Tibial nerve (tissue), 4 donors: ENCODE measurements around the gene ALAD. TPM values are rescaled to one million over a fixed set of nuclear protein-coding genes. Genes with fewer than 3 reads are reported as not detected.

Source experiments
- DNase-seq, 2 donors: peaks; one replicate each; pipeline ENCODE4 v3.0.0-alpha.2; 2019; ENCODE audit warnings: low spot score in 2 of 2
- H3K27ac ChIP-seq, 4 donors: fragments of 200-600 bp; sonication (generic) in 3 of 4; one replicate each; pipeline ENCODE4 v1.5.1; 2017 to 2019; ENCODE audit warnings: mild to moderate bottlenecking in 1 of 4
- H3K27me3 ChIP-seq, 2 donors: fragments of 200-600 bp; sonication (generic) in 1 of 2; one replicate each; pipeline versions ENCODE4 v1.5.1 to v1.6.0; 2017 to 2019
- H3K36me3 ChIP-seq, 3 donors: fragments of 200-600 bp; sonication (generic); one replicate each; pipeline ENCODE4 v1.5.1; 2018 to 2019
- H3K4me1 ChIP-seq, 4 donors: fragments of 200-600 bp; sonication (generic) in 3 of 4; one replicate each; pipeline ENCODE4 v1.5.1; 2017 to 2019
- H3K4me3 ChIP-seq, 4 donors: fragments of 200-600 bp; sonication (generic) in 3 of 4; one replicate each; pipeline ENCODE4 v1.5.1; 2017 to 2019; ENCODE audit warnings: mild to moderate bottlenecking in 1 of 4, moderate library complexity in 1 of 4
- H3K9me3 ChIP-seq, 4 donors: fragments of 200-600 bp; sonication (generic) in 3 of 4; one replicate each; pipeline ENCODE4 v1.5.1; 2017 to 2019
- CTCF ChIP-seq, 5 experiments: fragments of 200-600 bp in 3 of 5; fragments of 450-650 bp in 2 of 5; sonication (generic) in 3 of 5; IDR thresholded peaks; one replicate each; pipeline ENCODE4 v1.5.1; 2016 to 2019; ENCODE audit warnings: antibody characterized with exemption in 5 of 5, mild to moderate bottlenecking in 3 of 5, moderate library complexity in 2 of 5
- EP300 ChIP-seq, 2 donors: sonication (generic); formaldehyde crosslinking; IDR thresholded peaks; one replicate each; pipeline ENCODE4 v1.6.1; 2017; ENCODE audit warnings: antibody characterized with exemption in 2 of 2, mild to moderate bottlenecking in 1 of 2
- POLR2A ChIP-seq, 2 donors: fragments of 450-650 bp; IDR thresholded peaks; one replicate each; pipeline ENCODE4 v1.6.1; 2017; ENCODE audit warnings: antibody characterized with exemption in 2 of 2, mild to moderate bottlenecking in 2 of 2, moderate library complexity in 2 of 2
- WGBS, 2 donors: methylation state at CpG; one replicate each; pipeline ENCODE4 v1.1.5; 2018; 5-methylcytosine and 5-hydroxymethylcytosine counted together
- total RNA-seq, 4 donors: library from RNA; depleted of rRNA; stranded (reverse); fragments of >200 nt; gene quantifications; one replicate each; pipeline ENCODE4 v1.1.0, GENCODE V29; 2016

The ALAD gene
- total RNA-seq, 4 donors from 2014 or later = 36.3 to 80.4 (median 46.8) TPM

- H3K36me3 ChIP-seq = no peaks in the 10 kb centered on the region
- no peaks in the 10 kb centered on the region for H3K4me1 ChIP-seq
- no peak for TF ChIP-seq EP300 (IDR thresholded peaks at IDR 0.05)
- TF ChIP-seq CTCF (IDR thresholded peaks at IDR 0.05) = no peak
- TF ChIP-seq POLR2A (IDR thresholded peaks at IDR 0.05) = no peak
- H3K27ac ChIP-seq = no peak overlapping the region
- no peaks in the 10 kb centered on the region for H3K9me3 ChIP-seq
- WGBS, 2 donors = 35 to 48% methylated on average over 1 of the region's 1 CpG
- H3K27me3 ChIP-seq = no peaks in the 10 kb centered on the region
- no peak overlapping the region for H3K4me3 ChIP-seq
- no peak for DNase-seq
Observed at GRCh38 chr9:113364951-113365350, 36.1 kb downstream of the ALAD start.

GRCh38 chr9:113363336-113363735 is 37.7 kb downstream of the ALAD start:
- WGBS, 2 donors = 86 to 97% methylated on average over 3 of the region's 3 CpGs

GRCh38 chr9:113361304-113362018 is 39.6 kb downstream of the ALAD start:
- Histone ChIP-seq H3K27me3 (no peaks in the 10 kb centered on the region), H3K36me3 (no peaks in the 10 kb centered on the region), H3K4me1 (no peaks in the 10 kb centered on the region), H3K27ac (no peak overlapping the region), H3K4me3 (no peak overlapping the region), H3K9me3 (no peaks in the 10 kb centered on the region)
- TF ChIP-seq EP300 (IDR thresholded peaks at IDR 0.05) = no peak
- no peak for TF ChIP-seq CTCF (IDR thresholded peaks at IDR 0.05)
- no peak for TF ChIP-seq POLR2A (IDR thresholded peaks at IDR 0.05)
- WGBS, 2 donors = 49 to 58% methylated on average over 7 of the region's 7 CpGs
- DNase-seq = no peak

More at GRCh38 chr9:113363336-113363735, 37.7 kb downstream of the ALAD start:
- no peak for DNase-seq
- H3K4me3 ChIP-seq = no peak overlapping the region
- H3K36me3 ChIP-seq = no peaks in the 10 kb centered on the region
- H3K4me1 ChIP-seq = no peaks in the 10 kb centered on the region
- no peaks in the 10 kb centered on the region for H3K27me3 ChIP-seq
- H3K9me3 ChIP-seq = no peaks in the 10 kb centered on the region
- H3K27ac ChIP-seq = no peak overlapping the region
- TF ChIP-seq EP300 (IDR thresholded peaks at IDR 0.05) (no peak), CTCF (IDR thresholded peaks at IDR 0.05) (no peak), POLR2A (IDR thresholded peaks at IDR 0.05) (no peak)

GRCh38 chr9:113360242-113360842 is 40.7 kb downstream of the ALAD start:
- H3K27me3 ChIP-seq = no peaks in the 10 kb centered on the region
- H3K4me1 ChIP-seq = no peaks in the 10 kb centered on the region
- H3K9me3 ChIP-seq = no peaks in the 10 kb centered on the region
- H3K27ac ChIP-seq = no peak overlapping the region
- no peaks in the 10 kb centered on the region for H3K36me3 ChIP-seq
- no peak for DNase-seq
- WGBS, 2 donors = 90% methylated on average over 12 to 15 of the region's 15 CpGs
- no peak for TF ChIP-seq POLR2A (IDR thresholded peaks at IDR 0.05)
- no peak overlapping the region for H3K4me3 ChIP-seq

GRCh38 chr9:113359385-113359784 is 41.7 kb downstream of the ALAD start:
- WGBS, 2 donors = 83 to 88% methylated on average over 1 of the region's 1 CpG
- Histone ChIP-seq H3K27me3 (no peaks in the 10 kb centered on the region), H3K27ac (no peak overlapping the region), H3K9me3 (no peaks in the 10 kb centered on the region), H3K4me1 (no peaks in the 10 kb centered on the region), H3K4me3 (no peak overlapping the region), H3K36me3 (no peaks in the 10 kb centered on the region)
- no peak for TF ChIP-seq CTCF (IDR thresholded peaks at IDR 0.05)
- no peak for TF ChIP-seq EP300 (IDR thresholded peaks at IDR 0.05)
- no peak for TF ChIP-seq POLR2A (IDR thresholded peaks at IDR 0.05)
- no peak for DNase-seq
